SHP77 treated with DMSO at 0.1 percent for 48 hours (cell line): ENCODE measurements around the gene GSPT1.
"Not testable (repeated sequence)": the region's sequence is repeated elsewhere in the genome, so short reads cannot be mapped to it uniquely, and the experiment has no call there.

Experiments used
- DNase-seq: peaks from one replicate; lab custom pipeline; 2025; lab: John Stamatoyannopoulos, UW

The GSPT1 gene

DNA sequence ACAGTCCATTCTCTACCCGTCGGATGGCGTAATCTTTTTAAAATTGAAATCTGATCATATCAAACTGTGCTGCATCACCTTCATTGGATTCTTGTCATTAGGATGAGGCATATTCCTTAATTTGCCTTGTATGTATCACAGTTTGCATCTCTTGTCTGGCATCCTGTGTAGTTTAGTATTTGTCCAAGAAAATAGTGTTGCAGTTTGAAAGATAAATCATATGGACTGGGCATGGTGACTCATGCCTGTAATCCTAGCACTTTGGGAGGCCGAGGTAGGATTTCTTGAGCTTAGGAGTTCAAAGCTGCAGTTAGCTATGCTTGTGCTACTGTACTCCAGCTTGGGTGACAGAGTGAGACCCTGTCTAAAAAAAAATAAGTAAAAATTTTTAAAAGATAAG lies 58.6 kb downstream of the GSPT1 start:
- no peak for DNase-seq

DNA sequence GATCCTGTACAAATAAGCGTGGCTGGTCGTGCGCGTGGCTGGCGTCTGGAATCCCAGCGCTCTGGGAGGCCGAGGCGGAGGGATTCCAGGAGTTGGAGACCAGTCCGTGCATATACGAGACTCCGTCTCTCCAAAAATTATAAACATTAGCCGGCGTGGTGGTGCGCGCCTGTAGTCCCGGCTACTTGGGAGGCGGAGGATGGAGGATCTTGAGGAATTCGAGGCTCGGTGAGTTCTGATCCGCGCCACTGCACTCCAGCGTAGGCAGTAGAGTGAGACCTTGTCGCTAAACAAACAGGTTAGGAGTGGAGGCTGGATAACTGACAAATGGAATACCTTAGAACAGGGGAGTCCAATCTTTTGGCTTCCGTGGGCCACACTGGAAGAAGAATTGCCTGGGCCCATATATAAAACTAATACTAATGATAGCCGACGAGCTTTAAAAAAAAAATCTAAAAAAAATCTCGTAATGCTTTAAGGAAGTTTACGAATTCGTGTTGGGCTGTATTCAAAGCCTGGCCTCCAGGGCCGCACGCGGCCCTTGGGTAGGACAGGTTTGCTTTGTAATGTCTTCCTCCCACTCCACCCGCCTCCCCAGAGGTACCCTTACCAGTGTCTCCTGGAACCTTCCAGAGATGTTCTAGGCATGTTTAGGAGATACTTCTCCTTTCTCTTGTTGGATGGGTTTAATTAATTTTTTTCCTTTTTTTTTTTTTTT lies 63.5 kb downstream of the GSPT1 start:
- DNase-seq = no peak

DNA sequence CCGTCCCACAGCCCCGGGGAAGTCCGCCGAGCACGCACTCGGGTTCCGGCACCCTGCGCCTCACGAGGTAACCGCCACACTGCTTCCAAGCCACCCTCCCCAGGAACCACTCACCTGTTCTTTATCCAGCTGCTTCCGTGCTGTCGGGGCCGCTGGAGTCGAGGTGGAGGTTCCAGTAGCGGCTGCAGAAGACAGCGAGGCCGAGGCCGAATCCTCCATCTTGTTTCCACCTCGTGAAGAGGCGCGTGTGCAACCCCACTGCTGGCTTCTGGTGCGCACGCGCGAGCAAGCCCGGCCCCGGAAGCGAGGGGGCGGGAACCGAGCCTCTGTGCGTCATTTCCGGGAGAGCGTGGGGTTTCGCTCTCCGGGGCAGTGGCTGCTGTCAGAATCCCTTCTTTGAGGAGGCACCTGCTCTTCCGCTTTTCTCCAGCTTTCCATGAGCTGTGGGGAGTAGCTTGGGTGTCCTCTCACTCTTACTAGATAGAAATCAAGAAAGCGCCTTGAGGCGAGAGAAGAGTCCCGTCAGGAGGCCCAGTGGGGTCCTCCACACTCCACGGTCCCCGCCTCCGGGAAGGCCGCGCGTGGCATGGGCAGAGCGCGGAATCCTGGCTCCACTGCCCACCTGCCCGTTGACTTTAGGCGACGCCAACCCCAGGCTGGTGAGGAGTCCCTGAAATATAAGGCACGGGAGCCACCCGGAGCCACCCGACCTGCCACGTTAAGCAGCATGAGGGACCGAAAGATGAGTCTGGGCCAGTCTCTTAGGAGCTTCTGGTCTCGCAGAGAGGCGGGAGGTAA lies 64.3 kb downstream of the GSPT1 start, which contains the start of gene RSL1D1:
RSL1D1 (minus strand) TSS at position 249 of the 798 bp plus-strand sequence; CDS start at position 219, 30 bp downstream.
- peak; percentile 73 for DNase-seq

DNA sequence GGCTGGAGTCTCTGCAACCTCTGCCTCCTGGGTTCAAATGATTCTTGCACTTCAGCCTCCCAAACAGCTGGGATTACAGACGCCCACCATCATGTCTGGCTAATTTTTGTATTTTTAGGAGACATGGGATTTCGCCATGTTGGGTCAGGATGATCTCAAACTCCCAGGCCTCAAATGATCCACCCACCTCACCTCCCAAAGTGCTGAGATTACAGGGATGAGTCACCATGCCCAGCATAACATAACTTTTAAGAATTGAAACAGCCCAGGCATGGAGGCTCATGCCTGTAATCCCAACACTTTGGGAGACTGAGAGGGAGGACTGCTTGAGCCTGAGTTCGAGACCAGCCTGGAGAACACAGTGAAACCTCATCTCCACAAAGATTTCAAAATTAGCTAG lies 66.9 kb downstream of the GSPT1 start:
- DNase-seq = no peak

DNA sequence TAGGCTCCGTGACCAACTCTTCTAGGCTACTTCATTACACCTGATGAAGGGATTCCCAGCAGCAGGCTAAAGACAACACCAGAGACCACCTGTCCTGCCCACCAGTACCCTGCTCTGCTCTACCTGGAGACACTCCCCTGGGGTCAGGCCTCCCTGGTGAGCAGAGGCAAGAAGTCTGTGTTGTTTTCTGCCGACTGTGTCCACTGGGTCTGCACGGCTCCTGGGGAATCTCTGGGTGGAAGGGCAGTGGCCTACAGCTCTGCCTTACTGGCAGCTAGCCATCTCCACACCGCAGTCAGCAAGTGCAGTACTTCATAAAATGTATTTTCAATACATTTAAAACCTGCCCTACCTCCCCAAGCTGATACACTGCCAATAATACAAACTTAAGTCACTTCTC lies 71.3 kb downstream of the GSPT1 start:
- no peak for DNase-seq

DNA sequence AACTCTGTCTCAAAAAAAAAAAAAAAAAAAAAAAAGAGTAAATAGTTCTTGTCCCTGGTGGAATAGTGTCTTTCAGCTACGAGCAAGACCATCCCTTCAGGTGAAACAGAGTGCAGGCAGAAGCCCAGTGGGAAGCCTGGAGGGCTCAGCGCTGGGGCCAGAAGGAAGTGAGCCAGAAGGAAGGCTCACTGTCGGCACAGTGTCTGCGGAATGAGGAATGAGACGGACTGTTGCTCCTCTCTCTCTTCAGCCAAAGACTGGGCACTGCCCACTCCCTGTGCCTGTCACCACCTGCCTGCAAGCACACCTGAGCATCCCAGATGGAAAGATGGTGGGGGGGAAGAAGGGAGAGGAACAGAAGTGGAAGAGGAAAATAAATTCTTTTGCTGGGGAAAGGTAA lies 71.9 kb downstream of the GSPT1 start:
- DNase-seq = no peak

DNA sequence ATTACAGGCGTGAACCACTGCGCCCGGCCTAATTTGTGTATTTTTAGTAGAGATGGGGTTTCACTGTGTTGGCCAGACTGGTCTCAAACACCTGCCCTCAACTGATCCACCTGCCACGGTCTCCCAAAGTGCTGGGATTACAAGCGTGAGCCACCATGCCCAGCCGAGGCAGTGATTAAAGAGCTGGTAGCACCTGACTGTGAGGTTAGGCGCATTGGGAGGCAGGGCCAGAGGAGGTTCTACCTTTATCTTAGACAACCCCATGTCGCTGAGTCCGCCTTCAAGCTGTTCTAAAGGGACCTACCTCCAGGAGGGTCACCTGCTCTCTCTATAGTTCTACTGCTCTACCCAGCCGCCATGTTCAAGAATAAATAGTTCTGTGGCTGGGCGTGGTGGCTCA lies 72.5 kb downstream of the GSPT1 start:
- no peak for DNase-seq

DNA sequence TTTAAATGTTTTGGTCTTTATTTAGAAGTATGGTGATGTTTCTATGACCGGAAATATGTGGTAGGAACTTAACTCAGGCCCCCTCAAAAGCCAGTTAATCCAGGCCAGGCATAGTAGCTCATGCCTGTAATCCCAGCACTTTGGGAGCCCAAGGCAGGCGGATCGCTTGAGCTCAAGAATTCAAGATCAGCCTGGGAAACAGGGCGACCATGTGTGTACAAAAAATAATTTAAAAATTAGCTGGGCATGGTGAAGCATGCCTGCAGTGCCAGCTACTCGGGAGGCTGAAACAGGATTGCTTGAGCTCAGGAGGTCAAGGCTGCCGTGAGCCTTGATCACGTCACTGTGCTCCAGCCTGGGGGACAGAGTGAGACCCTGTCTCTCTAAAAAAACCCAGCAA lies 74.7 kb downstream of the GSPT1 start:
- DNase-seq = no peak

DNA sequence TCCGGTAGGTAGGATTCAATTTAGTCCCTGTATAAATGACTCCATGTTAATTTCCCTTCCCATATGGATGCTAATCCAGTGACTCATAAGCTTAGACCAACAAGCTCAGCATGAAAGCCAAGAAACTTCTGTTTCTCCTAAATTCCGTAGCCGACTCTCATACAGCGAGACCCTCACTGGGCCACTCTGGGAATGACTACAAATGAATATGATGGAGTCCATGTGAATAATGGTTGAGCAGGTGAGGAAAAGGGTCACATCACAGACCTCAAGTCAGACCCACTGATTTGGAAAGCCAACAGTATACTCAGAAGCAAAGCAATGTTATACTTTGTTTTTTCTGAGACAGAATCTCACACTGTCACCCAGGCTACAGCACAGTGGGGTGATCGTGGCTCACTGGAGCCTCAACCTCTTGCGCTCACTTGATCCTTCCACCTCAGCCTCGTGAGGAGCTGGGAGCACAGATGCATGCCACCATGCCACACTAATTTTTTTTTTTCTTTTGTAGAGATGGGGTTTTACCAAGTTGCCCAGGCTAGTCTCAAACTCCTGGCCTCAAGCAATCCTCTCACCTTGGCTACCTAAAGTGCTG lies 79.0 kb downstream of the GSPT1 start:
- DNase-seq = no peak

DNA sequence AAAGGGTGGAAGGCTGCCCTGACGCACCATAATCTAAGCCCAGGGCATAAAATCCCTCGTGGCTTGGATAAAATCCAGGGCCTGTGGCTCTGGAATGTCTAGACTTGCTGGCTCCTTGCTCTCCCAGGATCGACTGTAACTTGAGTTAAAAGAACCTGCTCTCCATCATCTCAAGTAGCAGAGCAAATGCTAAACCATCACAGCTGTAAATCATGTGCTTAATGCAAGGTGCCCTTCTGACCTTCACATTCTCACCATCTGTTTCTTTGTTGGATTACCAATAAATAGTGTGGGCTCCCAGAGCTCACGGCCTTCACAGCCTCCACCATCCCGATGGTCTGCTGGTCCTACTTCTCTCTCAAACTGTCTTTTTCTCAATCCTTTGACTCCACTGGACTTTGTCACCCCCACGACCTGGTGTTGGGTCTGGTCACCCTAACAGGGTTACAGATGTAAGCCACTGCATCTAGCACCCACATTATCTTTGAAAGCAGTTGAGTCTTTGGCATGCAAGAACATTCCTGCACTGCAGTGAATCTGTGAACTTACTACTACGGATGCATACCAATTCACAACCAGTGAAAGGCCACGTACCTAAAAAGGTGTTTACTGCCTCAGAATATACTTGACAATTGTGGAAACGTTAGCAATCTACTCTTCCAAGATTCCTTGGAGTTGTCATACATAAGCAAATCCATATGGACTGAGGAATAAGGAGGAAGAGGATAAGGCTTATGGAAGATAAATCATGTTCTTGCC lies 79.7 kb downstream of the GSPT1 start:
- DNase-seq = no peak

DNA sequence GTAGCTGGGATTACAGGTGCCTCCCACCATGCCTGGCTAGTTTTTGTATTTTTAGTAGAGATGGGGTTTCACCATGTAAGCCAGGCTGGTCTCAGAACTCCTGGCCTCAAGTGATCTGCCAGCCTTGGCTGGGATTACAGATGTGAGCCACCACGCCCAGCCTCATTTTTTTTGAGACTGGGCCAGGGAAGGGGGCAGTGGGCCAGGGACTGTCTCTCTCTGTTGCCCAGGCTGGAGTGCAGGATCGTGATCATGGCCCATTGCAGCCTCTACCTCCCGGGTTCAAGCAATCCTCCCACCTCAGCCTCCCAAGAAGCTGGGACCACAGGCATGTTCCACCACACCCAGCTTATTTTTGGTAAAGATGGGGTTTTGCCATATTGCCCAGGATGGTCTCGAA lies 80.4 kb downstream of the GSPT1 start:
- DNase-seq = no peak

DNA sequence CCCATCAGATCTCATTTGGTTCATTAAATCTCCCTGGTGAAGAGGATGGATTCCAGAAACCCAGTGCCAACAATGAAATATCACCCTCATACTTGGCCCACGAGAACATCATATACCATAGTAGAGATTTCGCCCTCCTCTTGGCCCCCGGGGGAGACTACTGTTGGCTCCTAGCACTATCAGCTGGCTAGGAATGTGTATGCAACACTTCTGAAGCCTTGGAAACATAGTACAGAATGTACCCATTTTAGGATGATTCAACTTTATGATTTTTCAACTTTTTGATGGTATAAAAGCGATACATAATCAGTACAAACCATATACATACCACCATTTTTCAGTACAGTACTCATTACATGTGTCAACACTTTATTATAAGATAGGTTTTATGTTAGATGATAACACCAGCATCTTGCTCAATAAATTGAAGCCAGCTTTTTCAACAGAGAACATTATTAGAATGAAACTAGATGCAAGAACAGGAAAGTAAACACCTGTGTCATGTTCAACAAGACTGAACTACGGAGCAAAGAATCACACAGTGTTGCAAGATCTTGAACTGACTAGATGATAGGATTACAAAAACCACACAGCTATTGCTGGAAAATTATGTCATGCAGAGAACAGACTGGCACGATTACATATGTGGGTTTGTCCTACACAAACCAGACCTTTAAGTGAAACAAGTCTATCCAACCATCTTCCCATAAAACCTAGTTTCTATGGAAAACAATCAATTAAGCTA lies 81.6 kb downstream of the GSPT1 start:
- DNase-seq = no peak

DNA sequence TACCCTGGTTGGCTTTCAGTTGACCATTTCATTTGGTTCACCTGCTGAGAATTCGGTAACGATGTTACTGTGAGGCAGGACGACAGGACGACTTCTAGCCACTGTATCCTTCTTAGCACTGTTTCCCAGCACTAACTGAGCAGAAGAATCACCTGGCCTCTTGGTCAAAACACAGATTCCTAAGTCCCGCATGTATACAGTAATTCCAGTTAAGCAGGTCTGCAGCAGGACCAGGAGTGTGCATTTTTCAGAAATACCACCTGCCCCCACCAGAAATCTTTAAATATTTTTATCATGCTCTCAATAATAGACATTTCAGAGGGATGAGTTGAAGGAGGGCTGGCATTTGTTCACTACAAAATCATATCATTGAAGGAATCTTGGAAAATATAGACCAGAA lies 87.1 kb downstream of the GSPT1 start:
- no peak for DNase-seq

DNA sequence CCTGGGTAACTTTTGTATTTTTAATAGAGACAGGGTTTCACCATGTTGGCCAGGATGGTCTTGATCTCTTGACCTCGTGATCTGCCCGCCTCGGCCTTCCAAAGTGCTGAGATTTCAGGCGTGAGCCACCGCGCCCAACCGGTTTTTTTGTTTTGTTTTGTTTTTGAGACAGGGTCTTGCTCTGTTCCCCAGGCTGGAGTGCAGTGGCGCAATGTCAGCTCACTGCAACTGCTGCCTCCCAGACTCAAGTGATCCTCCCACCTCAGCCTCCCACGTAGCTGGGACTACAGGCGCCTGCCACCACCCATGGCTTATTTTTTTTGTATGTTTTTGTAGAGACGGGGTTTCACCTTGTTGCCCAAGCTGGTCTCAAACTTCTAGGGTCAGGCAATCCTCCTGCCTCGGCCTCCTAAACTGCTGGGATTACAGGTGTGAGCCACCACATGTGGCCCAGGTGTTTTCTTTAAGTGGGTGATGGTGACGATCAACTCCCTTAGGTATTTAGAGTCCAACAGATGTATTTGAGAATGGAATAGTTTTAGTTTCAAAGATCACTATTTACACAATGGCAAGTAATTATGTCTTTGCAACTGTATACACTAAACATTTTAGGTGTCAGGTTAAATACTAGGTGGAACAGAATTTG lies 90.1 kb downstream of the GSPT1 start:
- not testable (repeated sequence) for DNase-seq

DNA sequence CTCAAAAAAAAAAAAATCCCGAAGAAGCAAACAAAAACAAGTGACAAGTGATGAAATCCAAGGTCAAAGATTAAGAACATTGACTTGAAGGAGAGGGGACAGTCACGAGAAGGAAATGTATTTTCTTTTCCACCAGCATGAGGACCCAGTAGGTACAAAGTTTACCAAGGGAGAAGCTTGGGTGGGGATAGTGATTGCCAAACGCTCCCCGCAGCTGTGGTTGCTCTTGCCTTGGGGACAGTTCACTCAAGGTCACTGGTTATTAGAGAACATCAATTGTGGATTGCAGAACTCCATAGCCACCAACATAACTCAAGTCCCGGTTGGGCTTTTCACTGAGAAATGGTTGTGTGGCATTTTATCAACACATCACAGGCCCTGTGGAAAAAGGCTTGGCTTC lies 91.4 kb downstream of the GSPT1 start:
- DNase-seq = no peak

DNA sequence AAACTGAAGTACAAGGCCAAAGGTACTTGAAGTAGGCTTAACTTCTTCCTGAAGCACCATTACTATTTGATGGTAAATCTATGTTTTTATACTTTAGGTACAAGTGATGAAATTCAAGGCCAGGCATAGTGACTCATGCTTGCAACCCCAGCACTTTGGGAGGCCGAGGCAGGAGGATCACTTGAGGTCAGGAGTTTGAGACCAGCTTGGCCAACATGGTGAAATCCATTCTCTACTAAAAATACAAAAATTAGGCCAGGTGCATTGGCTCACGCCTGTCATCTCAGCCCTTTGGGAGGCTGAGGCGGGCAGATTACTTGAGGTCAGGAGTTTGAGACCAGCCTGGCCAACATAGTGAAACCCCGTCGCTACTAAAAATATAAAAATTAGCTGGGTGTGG lies 92.1 kb downstream of the GSPT1 start:
- not testable (repeated sequence) for DNase-seq

DNA sequence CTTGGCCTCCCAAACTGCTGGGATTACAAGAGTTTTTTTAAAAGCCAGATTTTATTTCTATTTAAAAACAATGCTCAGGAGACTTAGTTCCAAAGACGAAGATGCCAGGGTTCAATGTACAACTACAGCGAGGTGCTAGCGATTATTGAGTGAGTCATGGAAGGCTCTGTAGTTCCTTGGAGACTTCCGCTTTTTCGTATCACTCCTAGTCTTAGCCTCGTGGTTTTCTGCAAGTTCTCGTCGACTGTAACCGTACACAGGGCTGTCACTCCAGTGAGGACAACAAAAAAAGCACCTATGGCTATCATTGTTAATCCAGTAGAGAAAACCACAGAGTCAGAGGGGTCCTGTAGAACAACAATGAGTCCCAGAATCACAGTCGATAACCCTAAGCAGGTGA lies 96.0 kb downstream of the GSPT1 start:
- no peak for DNase-seq

DNA sequence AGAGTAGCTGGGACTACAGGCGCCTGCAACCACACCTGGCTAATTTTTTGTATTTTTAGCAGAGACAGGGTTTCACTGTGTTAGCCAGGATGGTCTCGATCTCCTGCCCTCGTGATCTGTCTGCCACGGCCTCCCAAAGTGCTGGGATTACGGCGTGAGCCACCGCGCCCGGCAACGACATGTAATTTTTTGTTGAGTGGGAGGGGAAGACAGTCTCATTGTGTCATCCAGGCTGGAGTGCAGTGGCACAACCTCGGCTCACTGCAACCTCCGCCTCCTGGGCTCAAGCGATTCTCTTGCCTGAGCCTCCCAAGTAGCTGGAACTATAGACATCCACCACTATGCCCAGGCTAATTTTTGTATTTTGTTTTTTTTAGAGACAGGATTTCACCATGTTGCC lies 96.8 kb downstream of the GSPT1 start:
- DNase-seq = not testable (repeated sequence)
